Stimulated activated CD4-positive, alpha-beta T cell treated with anti-CD3 and anti-CD28 coated beads, Interleukin-15, amount 100 ng/mL, for 48 hours (primary cell): ENCODE measurements around the gene CHMP6.

Experiments used
- DNase-seq, 2 donors: peaks; one replicate each; pipeline ENCODE4 v3.0.0-alpha.2; 2020; ENCODE audit warnings: low read depth in 2 of 2

Gene CHMP6

GRCh38 chr17:80991645-80992076 lies at the start of gene CHMP6:
TSS of gene CHMP6 (plus strand) at chr17:80991841. CDS start at chr17:80991919, 78 bp downstream.
- DNase-seq: peak; percentile 55 to 72

GRCh38 chr17:80942423-80943345 lies 49.0 kb upstream of the CHMP6 start:
- DNase-seq: no peak

DNA sequence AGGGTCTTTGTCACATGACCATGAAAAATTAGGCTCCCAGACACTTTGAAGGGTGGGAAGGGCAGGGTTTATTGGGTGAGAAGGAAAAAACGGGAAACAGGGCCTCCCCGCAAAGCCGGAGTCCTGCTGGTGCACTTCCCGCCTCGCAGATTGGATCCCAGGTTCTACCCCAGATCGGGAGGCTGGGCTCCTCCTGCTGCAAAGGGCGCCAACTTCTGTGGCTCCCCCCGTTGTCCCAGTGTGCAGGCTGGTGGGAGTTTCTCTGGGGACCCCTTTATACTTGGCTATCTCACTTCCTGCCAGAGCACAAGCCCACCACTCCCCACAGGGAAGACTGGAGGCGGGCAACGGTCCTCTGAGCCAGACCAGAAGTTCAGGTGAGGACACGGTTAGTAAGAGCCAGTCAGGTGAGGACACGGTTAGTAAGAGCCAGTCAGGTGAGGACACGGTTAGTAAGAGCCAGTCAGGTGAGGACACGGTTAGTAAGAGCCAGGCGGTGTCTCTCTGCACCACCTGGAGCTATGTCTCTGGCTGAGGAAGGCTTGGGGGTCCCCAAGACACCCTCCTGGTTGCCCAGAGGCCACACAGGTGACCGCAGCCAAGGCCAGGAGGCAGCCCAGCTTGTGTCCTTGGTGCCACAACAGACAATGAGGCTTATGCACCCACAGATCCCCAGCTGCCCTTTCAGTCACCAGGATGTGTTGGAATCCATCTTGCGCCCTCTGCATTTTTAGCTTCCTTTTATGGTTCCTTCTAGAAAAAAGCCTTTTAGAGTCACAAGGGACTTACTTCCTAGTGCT lies 48.1 kb upstream of the CHMP6 start:
- no peak for DNase-seq

GRCh38 chr17:80944326-80944725 lies 47.3 kb upstream of the CHMP6 start:
- DNase-seq: no peak

DNA sequence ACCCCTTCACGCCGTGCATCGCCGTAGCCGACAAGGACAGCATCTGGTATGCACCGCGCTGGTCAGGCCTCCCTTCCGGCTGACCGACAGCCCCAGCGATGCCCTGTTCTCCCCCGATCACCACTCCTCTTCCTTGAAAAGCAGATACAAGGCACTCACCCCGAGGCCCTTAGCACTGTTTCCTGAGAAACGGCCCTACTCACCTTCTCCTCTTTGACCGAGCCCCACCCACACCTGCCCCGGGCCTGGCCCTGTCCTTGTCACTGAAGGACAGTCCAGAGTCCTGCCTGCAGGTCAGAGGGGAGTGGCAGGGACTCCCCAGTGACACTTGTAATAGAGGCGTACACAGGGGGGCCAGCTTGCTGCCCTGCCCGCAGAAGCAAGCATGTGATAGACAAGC lies 45.9 kb upstream of the CHMP6 start:
- no peak for DNase-seq

- no peak for DNase-seq
Observed at GRCh38 chr17:80946449-80946848, 45.2 kb upstream of the CHMP6 start.

GRCh38 chr17:80947200-80947940 lies 44.3 kb upstream of the CHMP6 start:
- DNase-seq: no peak

DNA sequence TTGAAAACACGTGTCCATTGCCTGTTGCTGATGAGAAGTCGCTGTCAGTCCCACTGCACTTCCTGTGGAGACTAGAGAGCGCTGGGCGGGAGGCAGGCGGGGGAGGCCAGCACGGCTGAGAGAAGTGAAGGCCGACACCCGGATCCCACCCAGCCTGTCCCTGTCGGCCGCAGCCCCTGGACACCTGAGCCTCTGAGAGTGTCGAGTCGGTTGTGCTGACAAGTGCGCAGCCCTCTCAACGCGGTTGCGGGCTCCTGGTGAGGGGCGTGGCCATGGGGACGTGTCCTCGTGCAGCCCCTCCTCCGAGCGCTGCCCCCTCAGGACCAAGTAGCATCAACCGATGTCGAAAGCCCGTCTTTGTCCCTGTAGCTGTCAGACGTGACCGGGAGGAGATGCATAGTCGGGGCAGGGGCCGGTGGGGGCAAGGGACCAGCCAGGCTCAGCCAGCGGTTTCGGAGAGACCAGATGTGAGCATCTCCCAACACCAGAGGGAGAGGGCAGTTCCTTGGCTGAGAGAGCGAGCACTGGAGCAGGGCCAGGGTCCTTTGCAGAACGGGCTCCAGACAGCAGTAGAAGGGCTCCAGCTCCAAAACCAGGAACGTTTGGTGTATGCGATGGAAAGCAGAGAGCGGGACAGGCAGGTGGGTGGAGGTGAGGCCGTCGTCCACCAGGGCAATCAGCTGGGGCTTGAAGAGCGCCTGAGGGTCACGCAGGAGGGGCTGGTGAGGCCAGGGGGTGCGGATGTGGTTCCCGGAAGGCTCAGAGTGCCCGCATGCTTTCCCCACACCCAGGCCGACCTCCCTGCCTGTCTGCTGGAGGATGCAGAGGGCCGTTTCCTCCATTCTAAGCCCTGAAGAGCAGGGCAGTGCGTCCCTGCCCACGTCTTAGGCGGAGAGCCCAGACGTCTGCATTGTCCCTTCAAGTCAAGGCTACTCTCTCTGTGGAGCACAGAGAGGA lies 43.3 kb upstream of the CHMP6 start:
- no peak for DNase-seq

DNA sequence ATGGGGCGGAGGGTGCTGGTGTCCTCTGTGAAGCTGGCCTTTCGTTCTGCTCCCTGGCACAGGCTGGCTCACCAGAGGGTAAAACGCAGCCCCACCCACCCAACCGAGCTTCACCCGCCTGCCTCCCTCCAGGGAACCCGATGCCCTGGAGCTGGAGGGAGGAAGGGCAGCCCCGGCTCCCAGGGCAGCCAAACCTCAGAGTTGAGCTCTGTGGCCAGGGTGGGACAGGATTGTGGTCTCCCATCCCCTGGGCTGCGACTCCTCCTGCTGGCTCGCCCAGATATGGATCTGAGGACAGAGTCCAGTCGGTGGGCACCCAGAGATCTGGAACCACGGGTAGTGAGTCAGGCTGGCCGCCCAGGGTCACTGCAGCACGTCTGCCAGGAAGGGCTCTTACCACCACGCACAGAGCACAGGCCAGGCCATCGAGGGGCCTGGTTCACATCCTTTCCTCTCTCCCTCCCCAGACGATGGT lies 42.6 kb upstream of the CHMP6 start:
- no peak for DNase-seq

DNA sequence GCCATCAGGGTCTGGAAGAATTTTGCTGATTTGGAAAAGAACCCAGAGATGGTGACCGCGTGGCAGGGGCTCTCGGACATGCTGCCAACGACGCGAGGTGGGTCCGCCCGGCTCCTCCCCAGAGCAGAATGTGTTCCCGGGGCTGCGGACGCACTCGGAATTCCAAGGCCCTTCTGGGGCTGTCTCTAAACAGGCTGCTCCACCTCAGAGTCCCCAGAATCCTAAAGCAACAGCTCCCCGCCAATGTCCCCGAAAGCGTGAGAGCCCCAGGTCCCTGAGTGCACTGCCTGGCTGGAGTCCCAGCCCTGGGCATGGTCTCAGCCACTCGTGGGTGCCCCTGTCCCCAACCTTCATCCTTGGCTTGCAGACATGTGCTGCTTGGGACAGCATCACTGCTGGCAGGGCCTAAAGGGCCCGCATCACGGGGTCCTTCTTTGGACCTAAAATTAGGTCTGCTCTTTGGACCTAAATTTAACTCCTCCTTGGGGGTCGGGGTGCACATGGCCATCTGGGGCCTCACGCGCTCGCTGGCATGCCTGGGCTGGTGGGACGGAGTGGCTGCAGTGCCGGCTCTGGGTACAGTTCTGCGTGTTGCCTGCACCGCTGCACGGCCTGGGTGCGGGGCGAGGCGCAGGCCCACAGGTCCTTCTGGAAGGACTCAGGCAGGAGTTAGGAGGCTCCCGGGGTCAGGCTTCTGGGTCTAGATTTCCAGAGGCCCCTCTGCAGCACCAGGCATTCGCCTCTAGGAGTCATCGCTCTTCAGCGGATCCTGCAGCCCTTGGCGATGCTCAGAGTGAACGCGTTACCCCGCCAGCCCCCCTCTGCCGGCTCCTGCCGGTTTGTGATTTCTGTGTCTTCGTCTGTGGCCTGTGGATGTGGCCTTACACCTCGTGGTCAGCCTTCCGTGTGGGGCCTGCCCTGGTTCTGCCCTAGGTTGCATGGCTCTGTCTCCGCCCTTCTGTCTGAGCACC lies 41.9 kb upstream of the CHMP6 start:
- DNase-seq: no peak

DNA sequence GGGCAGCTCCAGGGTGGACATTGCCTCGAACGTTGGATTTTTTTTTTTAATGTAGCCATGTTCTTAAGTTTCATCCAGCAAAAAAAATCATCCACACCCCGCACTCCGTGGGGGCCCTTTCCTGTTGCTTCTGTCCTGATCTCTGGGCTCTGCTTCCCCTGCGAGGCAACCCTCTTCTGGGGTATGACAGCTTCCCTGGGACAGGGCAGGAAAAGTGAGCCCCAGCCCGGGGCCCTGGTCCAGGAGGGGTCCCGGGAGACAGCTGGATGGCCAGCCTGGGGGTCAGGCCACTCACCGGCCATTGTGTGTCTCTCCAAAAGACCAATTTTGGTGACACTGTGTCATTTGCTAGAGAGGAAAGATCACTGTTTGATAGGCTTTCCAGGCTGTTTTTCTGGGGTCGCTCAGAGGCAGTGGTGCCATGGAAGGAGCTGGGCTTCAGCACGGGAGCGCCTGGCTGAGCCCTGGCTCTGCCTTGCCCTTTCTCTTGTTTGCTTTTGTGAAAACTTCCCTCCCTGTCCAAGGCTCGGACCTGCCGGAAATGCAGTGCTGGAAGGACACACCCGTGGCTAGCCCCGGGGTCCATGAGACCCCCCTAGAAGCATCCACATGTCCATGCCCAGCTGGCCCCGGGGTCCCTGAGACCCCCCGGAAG lies 41.0 kb upstream of the CHMP6 start:
- DNase-seq: no peak

DNA sequence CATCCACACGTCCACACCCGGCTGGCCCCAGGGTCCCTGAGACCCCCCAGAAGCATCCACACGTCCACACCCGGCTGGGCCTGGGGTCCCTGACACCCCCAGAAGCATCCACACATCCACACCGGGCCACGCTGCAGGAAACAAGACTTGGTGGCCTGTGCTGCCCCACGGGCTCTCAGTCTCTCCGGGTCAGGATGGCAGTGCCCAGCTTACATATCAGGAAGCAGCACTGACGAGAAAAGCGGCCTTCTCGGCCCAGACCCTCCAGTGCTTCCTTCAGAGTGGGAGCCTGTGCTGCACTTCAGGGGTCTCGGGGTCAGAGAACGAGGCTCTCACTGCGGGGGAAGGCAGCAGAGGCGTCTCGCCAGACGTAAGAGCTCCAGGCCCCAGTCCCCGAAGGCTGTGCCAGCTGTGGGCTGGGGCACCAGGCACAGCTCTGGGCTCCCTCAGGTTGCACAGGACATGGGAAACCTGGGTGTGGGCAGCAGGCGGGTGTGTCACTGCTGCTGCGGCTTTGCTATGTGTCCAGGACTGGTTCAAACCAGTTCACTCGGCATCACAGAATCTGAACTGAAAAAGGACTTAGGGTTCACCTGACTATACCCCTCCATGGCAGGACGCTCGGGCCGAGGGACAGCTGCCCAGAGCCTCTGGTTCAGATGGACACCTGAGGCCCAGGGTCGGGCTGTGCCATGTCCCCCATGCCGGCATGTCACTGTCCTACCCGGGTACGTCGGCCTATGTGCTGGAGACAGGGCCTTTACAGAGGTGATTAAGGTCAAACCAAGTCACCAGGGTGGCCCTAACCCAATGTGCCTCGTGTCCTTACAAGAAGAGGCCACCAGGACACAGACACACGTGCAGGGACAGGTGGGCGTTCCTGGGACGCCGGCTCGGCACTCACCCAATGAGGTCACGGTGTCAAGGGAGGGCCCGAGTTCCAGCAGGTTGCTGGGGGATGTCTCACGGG lies 40.2 kb upstream of the CHMP6 start:
- DNase-seq: no peak

DNA sequence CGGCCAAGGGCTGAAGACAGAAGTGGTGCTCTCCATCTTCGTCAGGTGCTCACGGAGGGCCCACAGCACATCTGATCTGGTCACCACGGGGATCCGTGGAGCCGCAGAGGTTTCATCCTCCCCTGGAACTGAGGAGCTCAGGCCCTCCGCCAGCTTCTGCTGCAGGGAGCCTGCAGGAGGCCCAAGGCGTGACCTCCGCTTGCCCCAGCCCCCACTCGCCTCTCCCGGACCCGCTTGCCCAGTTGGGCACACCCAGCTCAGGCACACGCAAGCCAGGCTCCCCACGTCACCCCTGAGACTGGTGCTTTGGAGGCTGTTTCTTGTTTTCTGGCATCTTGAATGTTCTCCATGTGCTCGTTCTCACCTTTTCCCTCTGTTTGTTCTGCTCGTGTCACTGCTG lies 39.4 kb upstream of the CHMP6 start:
- DNase-seq: no peak

- no peak for DNase-seq
Observed at GRCh38 chr17:80953471-80954315, 37.9 kb upstream of the CHMP6 start.

DNA sequence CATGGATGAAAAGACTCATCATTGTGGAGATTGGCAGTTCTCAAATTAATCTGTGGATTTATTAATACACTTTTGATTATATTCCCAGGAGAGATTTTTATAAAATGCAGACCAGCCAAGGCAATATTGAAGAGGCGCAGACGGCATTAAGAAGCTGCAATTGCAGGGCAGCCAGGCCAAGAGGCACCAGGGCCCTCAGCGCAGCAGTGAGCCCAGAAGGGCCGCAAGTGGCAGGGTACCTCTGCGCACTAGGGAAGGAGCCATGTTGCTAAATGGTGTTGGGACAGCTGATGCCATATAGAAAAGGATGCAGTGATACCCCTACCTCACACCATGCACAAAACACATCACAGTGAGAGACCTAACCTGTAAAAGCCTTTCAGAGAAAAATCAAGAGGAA lies 36.6 kb upstream of the CHMP6 start:
- DNase-seq: no peak

- DNase-seq: no peak
Observed at GRCh38 chr17:80955671-80956280, 35.9 kb upstream of the CHMP6 start.
